Measurements from ENCODE around the gene C2orf49. TPM values are rescaled to one million over a fixed set of nuclear protein-coding genes. Genes with fewer than 3 reads are reported as not detected.
A peak's percentile ranks its signal among the peaks of the same experiment; 100 is the strongest.

The C2orf49 gene
- total RNA-seq, 1 experiment from 2014 or later, result 11.6 TPM

- H3K36me3 ChIP-seq (ENCODE audit: low read depth, low read length), result peaks cover 63% of the 10 kb centered on the region
- no peaks in the 10 kb centered on the region for H3K9me2 ChIP-seq (replicated peaks; ENCODE audit: low read length)
- no peak for TF ChIP-seq EZH2phosphoT487 (IDR thresholded peaks at IDR 0.05; ENCODE audit: borderline replicate concordance, low read length)
- TF ChIP-seq EZH2 (IDR thresholded peaks at IDR 0.05; ENCODE audit: low read length, unreplicated experiment), result no peak
- TF ChIP-seq, protein P1, sequence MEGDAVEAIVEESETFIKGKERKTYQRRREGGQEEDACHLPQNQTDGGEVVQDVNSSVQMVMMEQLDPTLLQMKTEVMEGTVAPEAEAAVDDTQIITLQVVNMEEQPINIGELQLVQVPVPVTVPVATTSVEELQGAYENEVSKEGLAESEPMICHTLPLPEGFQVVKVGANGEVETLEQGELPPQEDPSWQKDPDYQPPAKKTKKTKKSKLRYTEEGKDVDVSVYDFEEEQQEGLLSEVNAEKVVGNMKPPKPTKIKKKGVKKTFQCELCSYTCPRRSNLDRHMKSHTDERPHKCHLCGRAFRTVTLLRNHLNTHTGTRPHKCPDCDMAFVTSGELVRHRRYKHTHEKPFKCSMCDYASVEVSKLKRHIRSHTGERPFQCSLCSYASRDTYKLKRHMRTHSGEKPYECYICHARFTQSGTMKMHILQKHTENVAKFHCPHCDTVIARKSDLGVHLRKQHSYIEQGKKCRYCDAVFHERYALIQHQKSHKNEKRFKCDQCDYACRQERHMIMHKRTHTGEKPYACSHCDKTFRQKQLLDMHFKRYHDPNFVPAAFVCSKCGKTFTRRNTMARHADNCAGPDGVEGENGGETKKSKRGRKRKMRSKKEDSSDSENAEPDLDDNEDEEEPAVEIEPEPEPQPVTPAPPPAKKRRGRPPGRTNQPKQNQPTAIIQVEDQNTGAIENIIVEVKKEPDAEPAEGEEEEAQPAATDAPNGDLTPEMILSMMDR (conservative IDR thresholded peaks at IDR 0.05; ENCODE audit: low read depth, low read length), result peak; percentile 75
- POLR2A ChIA-PET (ENCODE audit: unreplicated experiment), result no interaction called here
- H4K20me1 ChIP-seq (ENCODE audit: low read length), result no peaks in the 10 kb centered on the region
- H3K4me2 ChIP-seq (ENCODE audit: low read length), result no peak overlapping the region
- H3K27ac ChIP-seq (ENCODE audit: low read length), result no peak overlapping the region
- H3K9me3 ChIP-seq (ENCODE audit: low read length), result no peaks in the 10 kb centered on the region
- no TSS peak for BruUV-seq (replicated peaks)
- peaks cover 19% of the 10 kb centered on the region for H3K79me2 ChIP-seq (ENCODE audit: low read length)
- no peaks in the 10 kb centered on the region for H3K27me3 ChIP-seq (ENCODE audit: low read length)
- intact Hi-C loops (cut with micrococcal nuclease), result loop anchor here (1.0 kb wide), 2 partner anchors 176 to 200 kb away; no protein-coding TSS in a partner anchor
- DNase-seq (peak; percentile 77), ATAC-seq (peak; percentile 70)
- no peaks in the 10 kb centered on the region for H3F3A ChIP-seq (ENCODE audit: low read length, unreplicated experiment)
- no peak overlapping the region for H2AFZ ChIP-seq (ENCODE audit: low read length)
- CTCF ChIA-PET, result interaction anchor here (0.5 to 1.4 kb wide), 5 partner anchors 59 to 306 kb away, joined by 3 to 8 read pairs (median 4); no protein-coding TSS in a partner anchor
- no peak overlapping the region for H3K9ac ChIP-seq (ENCODE audit: low read length)
- no peak overlapping the region for H3K4me3 ChIP-seq (ENCODE audit: low read length)
- no peaks in the 10 kb centered on the region for H3K4me1 ChIP-seq (ENCODE audit: insufficient read depth, low read length)
Observed at GRCh38 chr2:105344704-105345345, 7.5 kb downstream of the C2orf49 start.

DNA sequence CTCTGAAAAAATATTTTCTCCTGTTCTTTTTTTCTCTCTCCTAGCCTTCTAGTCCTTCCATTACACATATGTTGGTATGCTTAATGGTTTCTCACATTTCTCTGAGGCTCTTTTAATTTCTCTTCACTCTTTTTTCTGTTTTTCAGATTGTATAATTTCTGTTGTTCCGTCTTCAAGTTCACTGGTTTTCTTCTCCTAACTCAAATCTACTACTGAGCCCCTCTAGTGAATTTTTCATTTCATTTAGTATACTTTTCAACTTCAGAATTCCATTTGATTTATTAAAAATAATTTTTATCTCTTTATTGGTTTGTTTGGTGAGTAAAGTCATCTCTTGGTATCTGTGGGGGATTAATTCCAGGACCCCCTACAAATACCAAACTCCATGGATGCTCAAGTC is 19.8 kb downstream of the C2orf49 start:
- Histone ChIP-seq H3K9ac (ENCODE audit: low read length) (no peak overlapping the region), H4K20me1 (ENCODE audit: low read length) (no peaks in the 10 kb centered on the region), H3K4me2 (ENCODE audit: low read length) (no peak overlapping the region), H3K79me2 (ENCODE audit: low read length) (no peaks in the 10 kb centered on the region), H2AFZ (ENCODE audit: low read length) (no peak overlapping the region), H3K27ac (ENCODE audit: low read length) (no peak overlapping the region), H3K9me2 (replicated peaks; ENCODE audit: low read length) (no peaks in the 10 kb centered on the region), H3K4me3 (ENCODE audit: low read length) (no peak overlapping the region), H3K27me3 (ENCODE audit: low read length) (no peaks in the 10 kb centered on the region), H3K4me1 (ENCODE audit: insufficient read depth, low read length) (no peaks in the 10 kb centered on the region), H3K36me3 (ENCODE audit: low read depth, low read length) (peaks cover 53% of the 10 kb centered on the region), H3F3A (ENCODE audit: low read length, unreplicated experiment) (peaks cover 5% of the 10 kb centered on the region), H3K9me3 (ENCODE audit: low read length) (no peaks in the 10 kb centered on the region)
- no TSS peak for BruUV-seq (replicated peaks)
- TF ChIP-seq EZH2 (IDR thresholded peaks at IDR 0.05; ENCODE audit: low read length, unreplicated experiment), result no peak
- TF ChIP-seq, protein P1 (conservative IDR thresholded peaks at IDR 0.05; ENCODE audit: low read depth, low read length), result no peak
- TF ChIP-seq EZH2phosphoT487 (IDR thresholded peaks at IDR 0.05; ENCODE audit: borderline replicate concordance, low read length), result no peak
- no peak for ATAC-seq
- CTCF ChIA-PET, result no interaction called here
- intact Hi-C loops (cut with micrococcal nuclease), result no loop called here
- POLR2A ChIA-PET (ENCODE audit: unreplicated experiment), result no interaction called here
- DNase-seq, result no peak

DNA sequence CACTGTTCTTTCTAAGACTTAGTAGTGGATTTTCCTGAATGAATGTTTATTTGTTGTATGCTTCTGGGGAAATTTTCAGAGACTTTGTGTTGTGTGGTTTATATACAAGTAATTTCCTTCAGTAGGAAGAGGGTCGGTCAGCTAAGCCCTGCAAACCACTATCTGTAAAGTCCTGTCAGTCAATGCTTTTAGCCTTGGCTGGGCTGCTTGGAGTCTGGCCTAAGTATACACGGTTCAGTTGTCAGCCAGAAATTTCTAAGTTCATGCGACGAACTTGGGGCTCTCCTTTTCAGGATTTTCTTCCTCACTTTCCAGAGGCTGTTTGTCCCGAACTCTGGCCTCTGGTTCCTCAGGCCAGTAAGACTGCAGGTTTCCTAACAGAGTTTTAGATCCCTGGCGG is 21.3 kb downstream of the C2orf49 start:
- no peaks in the 10 kb centered on the region for H3K9me3 ChIP-seq (ENCODE audit: low read length)
- H4K20me1 ChIP-seq (ENCODE audit: low read length), result no peaks in the 10 kb centered on the region
- no peak for DNase-seq
- H3K4me2 ChIP-seq (ENCODE audit: low read length), result no peak overlapping the region
- no peak overlapping the region for H2AFZ ChIP-seq (ENCODE audit: low read length)
- H3K9me2 ChIP-seq (replicated peaks; ENCODE audit: low read length), result no peaks in the 10 kb centered on the region
- TF ChIP-seq EZH2phosphoT487 (IDR thresholded peaks at IDR 0.05; ENCODE audit: borderline replicate concordance, low read length) (no peak), EZH2 (IDR thresholded peaks at IDR 0.05; ENCODE audit: low read length, unreplicated experiment) (no peak)
- TF ChIP-seq, protein P1 (conservative IDR thresholded peaks at IDR 0.05; ENCODE audit: low read depth, low read length), result no peak
- H3K79me2 ChIP-seq (ENCODE audit: low read length), result no peaks in the 10 kb centered on the region
- no TSS peak for BruUV-seq (replicated peaks)
- no peak overlapping the region for H3K9ac ChIP-seq (ENCODE audit: low read length)
- POLR2A ChIA-PET (ENCODE audit: unreplicated experiment), result no interaction called here
- intact Hi-C loops (cut with micrococcal nuclease), result no loop called here
- no peaks in the 10 kb centered on the region for H3K4me1 ChIP-seq (ENCODE audit: insufficient read depth, low read length)
- CTCF ChIA-PET, result no interaction called here
- no peak for ATAC-seq
- peaks cover 68% of the 10 kb centered on the region for H3K36me3 ChIP-seq (ENCODE audit: low read depth, low read length)
- H3K27ac ChIP-seq (ENCODE audit: low read length), result no peak overlapping the region
- H3K27me3 ChIP-seq (ENCODE audit: low read length), result no peaks in the 10 kb centered on the region
- no peak overlapping the region for H3K4me3 ChIP-seq (ENCODE audit: low read length)
- H3F3A ChIP-seq (ENCODE audit: low read length, unreplicated experiment), result peaks cover 5% of the 10 kb centered on the region

Data from PC-3 (cell line).